ENCODE measurements around the gene ZFYVE28. TPM values are rescaled to one million over a fixed set of nuclear protein-coding genes. Genes with fewer than 3 reads are reported as not detected.

ZFYVE28 gene
- polyA plus RNA-seq, 1 of the 3 experiments (the other 2 are of a cell fraction), result 3.2 TPM

GRCh38 chr4:2337896-2338295, 80.5 kb downstream of the ZFYVE28 start:
- TF ChIP-seq IRF3 (IDR thresholded peaks at IDR 0.05; ENCODE audit: low read depth, low read length), result no peak
- no peak for TF ChIP-seq EP300 (IDR thresholded peaks at IDR 0.05; ENCODE audit: borderline replicate concordance in 1 of 2, low read depth in 1 of 2, low read length in 1 of 2)
- TF ChIP-seq FOXJ3 (CRISPR knock-in tag; IDR thresholded peaks at IDR 0.05), result no peak
- POLR2A ChIA-PET, result no interaction called here
- CTCF ChIA-PET, result interaction anchor here (1.0 to 3.9 kb wide), 2 partner anchors 16 to 106 kb away, joined by 3 to 12 read pairs; no protein-coding TSS in a partner anchor

GRCh38 chr4:2337131-2337723, 81.2 kb downstream of the ZFYVE28 start:
- Histone ChIP-seq H3K9me2 (no peaks in the 10 kb centered on the region), H3K9me3 (no peaks in the 10 kb centered on the region), H3K36me3 (replicated peaks in 1 of 2; ENCODE audit: control insufficient read depth in 1 of 2, insufficient read depth in 2 of 2, low read length in 1 of 2) (no peaks in the 10 kb centered on the region), H3K79me2 (ENCODE audit: insufficient read depth) (no peaks in the 10 kb centered on the region), H2AFZ (ENCODE audit: low read depth) (no peak overlapping the region), H3K27ac (ENCODE audit: low read depth in 2 of 2, low read length in 1 of 2) (no peak overlapping the region), H3K27me3 (ENCODE audit: insufficient read depth) (no peaks in the 10 kb centered on the region), H3F3A (replicated peaks; ENCODE audit: insufficient read depth) (no peaks in the 10 kb centered on the region), H3K4me3 (ENCODE audit: low read depth in 2 of 2, low read length in 1 of 2) (no peak overlapping the region), H3K9ac (no peak overlapping the region), H4K20me1 (ENCODE audit: insufficient read depth) (no peaks in the 10 kb centered on the region), H3K4me1 (ENCODE audit: control insufficient read depth in 1 of 2, insufficient read depth in 2 of 2, low read depth in 1 of 2, low read length in 1 of 2) (no peaks in the 10 kb centered on the region), H3K4me2 (no peak overlapping the region)
- 85% methylated on average over 14 of the region's 20 CpGs for WGBS (ENCODE audit: low lambda C conversion rate)
- CTCF ChIA-PET, result interaction anchor here (3.9 kb wide), 1 partner anchor 16 kb away, joined by 12 read pairs; no protein-coding TSS in a partner anchor
- POLR2A ChIA-PET, result no interaction called here
- DNase-seq, result no peak
- TF ChIP-seq EP300 (IDR thresholded peaks at IDR 0.05; ENCODE audit: borderline replicate concordance in 1 of 2, low read depth in 1 of 2, low read length in 1 of 2) (no peak), JUND (IDR thresholded peaks at IDR 0.05) (no peak), FOSL2 (IDR thresholded peaks at IDR 0.05; ENCODE audit: borderline replicate concordance, low read depth) (no peak), ELF1 (IDR thresholded peaks at IDR 0.05) (no peak), POLR2AphosphoS5 (IDR thresholded peaks at IDR 0.05; ENCODE audit: low read depth, low read length) (no peak), ZBTB33 (IDR thresholded peaks at IDR 0.05; ENCODE audit: borderline replicate concordance, low read depth) (no peak), GATA2 (CRISPR knock-in tag; IDR thresholded peaks at IDR 0.05) (no peak), USF2 (IDR thresholded peaks at IDR 0.05; ENCODE audit: borderline replicate concordance, low read depth, low read length) (no peak), NFIC (IDR thresholded peaks at IDR 0.05; ENCODE audit: borderline replicate concordance) (no peak), RFX5 (IDR thresholded peaks at IDR 0.05; ENCODE audit: low read length) (no peak), RXRA (IDR thresholded peaks at IDR 0.05; ENCODE audit: borderline replicate concordance, low read depth) (no peak), TAF1 (IDR thresholded peaks at IDR 0.05; ENCODE audit: borderline replicate concordance, low read depth, low read length) (no peak), TEAD4 (IDR thresholded peaks at IDR 0.05; ENCODE audit: borderline replicate concordance, insufficient read depth) (no peak), REST (IDR thresholded peaks at IDR 0.05; ENCODE audit: low read depth, low read length) (no peak), YY1 (IDR thresholded peaks at IDR 0.05; ENCODE audit: low read depth) (no peak), TCF12 (IDR thresholded peaks at IDR 0.05) (no peak), PBX3 (IDR thresholded peaks at IDR 0.05) (no peak)

More at GRCh38 chr4:2337896-2338295, 80.5 kb downstream of the ZFYVE28 start:
- Histone ChIP-seq H3K4me3 (ENCODE audit: low read depth in 2 of 2, low read length in 1 of 2) (no peak overlapping the region), H3K9me3 (no peaks in the 10 kb centered on the region), H3K79me2 (ENCODE audit: insufficient read depth) (no peaks in the 10 kb centered on the region), H3K4me2 (no peak overlapping the region), H3K9ac (no peak overlapping the region), H3K27me3 (ENCODE audit: insufficient read depth) (no peaks in the 10 kb centered on the region), H3K4me1 (ENCODE audit: control insufficient read depth in 1 of 2, insufficient read depth in 2 of 2, low read depth in 1 of 2, low read length in 1 of 2) (no peaks in the 10 kb centered on the region), H3K27ac (ENCODE audit: low read depth in 2 of 2, low read length in 1 of 2) (no peak overlapping the region), H4K20me1 (ENCODE audit: insufficient read depth) (no peaks in the 10 kb centered on the region), H2AFZ (ENCODE audit: low read depth) (no peak overlapping the region), H3F3A (replicated peaks; ENCODE audit: insufficient read depth) (no peaks in the 10 kb centered on the region), H3K36me3 (replicated peaks in 1 of 2; ENCODE audit: control insufficient read depth in 1 of 2, insufficient read depth in 2 of 2, low read length in 1 of 2) (no peaks in the 10 kb centered on the region), H3K9me2 (no peaks in the 10 kb centered on the region)
- 87% methylated on average over 8 of the region's 13 CpGs for WGBS (ENCODE audit: low lambda C conversion rate)
- DNase-seq, result no peak

Data from SK-N-SH (cell line).